HCT116 (cell line): ENCODE data around the gene STK31. TPM values are rescaled to one million over a fixed set of nuclear protein-coding genes. Genes with fewer than 3 reads are reported as not detected.
"Not testable (repeated sequence)": the region's sequence is repeated elsewhere in the genome, so short reads cannot be mapped to it uniquely, and the experiment has no call there.

Source experiments
- ATAC-seq: fragments of 200-7000 bp; cut with Tn5 transposase; 2 replicates; pipeline ENCODE4 v1.9.1; 2020; ENCODE audit warnings: mild to moderate bottlenecking, moderate library complexity
- BruUV-seq: library from RNA; stranded (reverse); fragments of 400-500 nt; replicated peaks from 2 replicates; lab custom pipeline; 2021; lab: Mats Ljungman, UMichigan
- CTCF ChIA-PET: fragments of 300-600 bp; sonication (Branson Sonifier 250); formaldehyde crosslinking; loops from one replicate; lab custom pipeline; 2021; ENCODE audit warnings: antibody characterized with exemption; lab: Charles Lee
- POLR2A ChIA-PET: fragments of 300-600, 350-600 bp; sonication (Branson Sonifier 250); formaldehyde crosslinking; loops from one replicate; lab custom pipeline; 2021; ENCODE audit warnings: antibody characterized with exemption; lab: Charles Lee
- RAD21 ChIA-PET, 2 experiments: fragments of 300-600 bp; sonication (Branson Sonifier 250); formaldehyde crosslinking; loops; one replicate each; lab custom pipeline; 2023; ENCODE audit warnings: low total read pairs in 2 of 2; ENCODE audit not compliant: uncharacterized antibody in 2 of 2, unreplicated experiment in 2 of 2, low non-redundant PET in 1 of 2; lab: Charles Lee
- DNase-seq: peaks from one replicate; pipeline ENCODE4 v3.0.0-alpha.2; 2010; ENCODE audit warnings: low read depth, low spot score
- H2AFZ ChIP-seq: fragments of 200-600 bp; shearing (Covaris generic), sonication (generic); 2 replicates; pipeline ENCODE4 v1.6.1; 2017; ENCODE audit warnings: low read depth, mixed run types, mixed read lengths, antibody characterized with exemption, low read length; ENCODE audit not compliant: poor library complexity, severe bottlenecking
- H3K27ac ChIP-seq: 2 replicates; pipeline ENCODE4 v1.5.1; 2012; ENCODE audit warnings: low read depth, low read length
- H3K27me3 ChIP-seq: fragments of 200-600 bp; sonication (generic); 2 replicates; pipeline ENCODE4 v1.6.1; 2016; ENCODE audit warnings: mixed run types, low read length, mixed read lengths; ENCODE audit not compliant: insufficient read depth
- H3K36me3 ChIP-seq, 2 experiments: fragments of 200-500 bp in 1 of 2; fragments of 200-600 bp in 1 of 2; sonication (Bioruptor generic) in 1 of 2; sonication (generic) in 1 of 2; 2 replicates each; pipeline versions ENCODE4 v1.5.1 to v1.6.1; 2014 to 2016; ENCODE audit warnings: low read length in 2 of 2, inconsistent platforms in 1 of 2, mixed read lengths in 1 of 2, mixed run types in 1 of 2; ENCODE audit not compliant: insufficient read depth in 2 of 2, control insufficient read depth in 1 of 2
- H3K4me1 ChIP-seq, 2 experiments: fragments of 200-600 bp in 1 of 2; sonication (generic) in 1 of 2; 2 replicates each; pipeline versions ENCODE4 v1.5.1 to v1.6.1; 2012 to 2017; ENCODE audit warnings: low read length in 2 of 2, inconsistent platforms in 1 of 2, mild to moderate bottlenecking in 1 of 2, mixed read lengths in 1 of 2, mixed run types in 1 of 2, moderate library complexity in 1 of 2; ENCODE audit not compliant: insufficient read depth in 2 of 2, control insufficient read depth in 1 of 2
- H3K4me2 ChIP-seq: fragments of 200-600 bp; sonication (generic); 2 replicates; pipeline ENCODE4 v1.6.1; 2017; ENCODE audit warnings: mixed run types, low read length, mixed read lengths
- H3K4me3 ChIP-seq, 2 experiments: fragments of 200-600 bp in 1 of 2; sonication (generic) in 1 of 2; replicated peaks in 1 of 2; 2 replicates each; pipeline ENCODE4 v1.5.1; 2011 to 2016; ENCODE audit warnings: low read length in 2 of 2, control low read depth in 1 of 2, low read depth in 1 of 2, mild to moderate bottlenecking in 1 of 2, mixed read lengths in 1 of 2, mixed run types in 1 of 2
- H3K79me2 ChIP-seq: fragments of 200-600 bp; sonication (generic); 2 replicates; pipeline ENCODE4 v1.6.1; 2017; ENCODE audit warnings: mild to moderate bottlenecking, mixed run types, low read length, moderate library complexity, mixed read lengths; ENCODE audit not compliant: insufficient read depth
- H3K9ac ChIP-seq: fragments of 200-600 bp; sonication (generic); 2 replicates; pipeline ENCODE4 v1.6.1; 2016; ENCODE audit warnings: low read length, mixed read lengths
- H3K9me2 ChIP-seq: fragments of 200-600 bp; sonication (generic), shearing (Covaris generic); 2 replicates; pipeline ENCODE4 v1.6.1; 2017; ENCODE audit warnings: mixed run types, mild to moderate bottlenecking, moderate library complexity; ENCODE audit not compliant: insufficient read depth
- H3K9me3 ChIP-seq, 2 experiments: fragments of 200-500 bp in 1 of 2; fragments of 200-600 bp in 1 of 2; sonication (Bioruptor generic) in 1 of 2; sonication (generic) in 1 of 2; 2 replicates each; pipeline ENCODE4 v1.6.1; 2014 to 2017; ENCODE audit warnings: low read length in 2 of 2, mixed read lengths in 2 of 2, inconsistent platforms in 1 of 2, low read depth in 1 of 2, mild to moderate bottlenecking in 1 of 2, mixed run types in 1 of 2, moderate library complexity in 1 of 2; ENCODE audit not compliant: control insufficient read depth in 1 of 2, insufficient read depth in 1 of 2
- H4K20me1 ChIP-seq: fragments of 200-600 bp; sonication (generic), shearing (Covaris generic); 2 replicates; pipeline ENCODE4 v1.6.1; 2017; ENCODE audit warnings: mixed run types, mild to moderate bottlenecking, moderate library complexity; ENCODE audit not compliant: insufficient read depth
- POLR2A ChIP-seq: IDR thresholded peaks from 2 replicates; pipeline ENCODE4 v1.7.0; 2011; ENCODE audit warnings: borderline replicate concordance; ENCODE audit not compliant: insufficient read depth, insufficient read length; ENCODE audit errors: extremely low read depth
- intact Hi-C: fragments of 100-400 bp; cut with micrococcal nuclease; formaldehyde crosslinking; loops from 2 replicates; pipeline ENCODE4 v1.10.0; 2022
- total RNA-seq: library from RNA; stranded (reverse); gene quantifications from one replicate; pipeline ENCODE4 v1.2.1, GENCODE V29; 2021; ENCODE audit not compliant: unreplicated experiment

The STK31 gene
- total RNA-seq, 1 experiment from 2014 or later, result not detected

DNA sequence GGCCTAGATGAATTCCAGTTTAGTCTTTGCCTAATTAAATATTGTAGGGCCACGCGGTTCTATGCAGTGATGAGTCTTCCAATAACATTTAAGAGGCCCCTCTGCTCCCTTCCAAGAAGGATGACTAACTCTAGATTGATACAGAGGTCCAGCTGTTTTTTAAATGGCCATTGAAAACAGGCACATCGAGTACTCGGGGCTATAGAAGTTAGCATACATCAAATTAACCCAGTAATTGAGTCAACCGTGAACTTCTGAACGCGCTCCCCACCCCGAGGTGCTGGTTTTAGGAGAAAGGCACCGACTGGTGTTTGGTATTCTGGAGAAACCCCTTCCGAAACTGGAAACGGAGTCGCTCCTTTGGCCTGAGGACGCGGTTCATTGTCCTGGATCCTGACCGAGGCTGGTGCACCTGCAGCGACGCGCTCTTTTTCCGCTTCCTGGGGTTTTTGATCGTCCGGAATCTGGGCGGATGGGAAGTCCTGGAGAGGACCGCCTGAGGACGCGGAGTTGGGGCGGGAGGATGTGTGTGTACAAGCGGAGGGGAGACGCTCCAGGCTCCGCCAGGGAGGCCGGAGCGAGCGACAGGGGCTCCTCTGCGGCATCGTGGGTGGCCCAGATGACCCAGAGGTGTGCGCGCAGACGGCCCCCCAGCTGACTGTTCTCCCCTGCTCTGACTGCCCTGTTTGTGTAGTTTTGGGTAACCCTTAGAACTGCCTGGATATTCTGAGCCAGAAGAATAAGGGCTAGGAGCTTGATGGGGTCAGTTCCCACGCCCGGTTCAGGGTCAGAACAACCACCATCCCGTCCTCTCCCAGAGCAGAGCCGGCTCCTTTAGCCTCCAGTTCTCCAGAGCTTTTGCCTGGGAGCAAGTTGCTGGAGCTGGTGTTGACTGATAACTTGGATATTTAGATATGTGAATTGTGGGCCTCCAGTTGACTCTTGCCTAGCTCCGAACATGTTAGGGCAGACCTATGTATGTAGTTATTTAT lies 29.3 kb upstream of the STK31 start:
- no peak for TF ChIP-seq POLR2A
- H3K36me3 ChIP-seq, result no peaks in the 10 kb centered on the region
- no TSS peak for BruUV-seq
- RAD21 ChIA-PET, result interaction anchor here in 1 of 2 experiments (0.6 kb wide), 1 partner anchor 418 kb away, joined by 9 read pairs; no protein-coding TSS in a partner anchor
- POLR2A ChIA-PET, result no interaction called here
- peak overlapping the region; percentile 13 for H2AFZ ChIP-seq
- ATAC-seq (peak; percentile 55), DNase-seq (no peak)
- no peaks in the 10 kb centered on the region for H3K27me3 ChIP-seq
- intact Hi-C loops, result no loop called here
- peak overlapping the region; percentile 64 for H3K4me2 ChIP-seq
- no peak overlapping the region for H3K27ac ChIP-seq
- H3K9me3 ChIP-seq, result no peaks in the 10 kb centered on the region
- H3K4me3 ChIP-seq, result peak overlapping the region; percentile 36 to 41
- CTCF ChIA-PET, result interaction anchor here (4.2 kb wide), 1 partner anchor 16 kb away, joined by 18 read pairs; no protein-coding TSS in a partner anchor
- no peaks in the 10 kb centered on the region for H4K20me1 ChIP-seq
- no peaks in the 10 kb centered on the region for H3K79me2 ChIP-seq
- H3K9ac ChIP-seq, result no peak overlapping the region
- peaks cover 0 to 9% of the 10 kb centered on the region in 2 experiments; a peak in 1 of 4 replicates for H3K4me1 ChIP-seq
- H3K9me2 ChIP-seq, result no peaks in the 10 kb centered on the region

DNA sequence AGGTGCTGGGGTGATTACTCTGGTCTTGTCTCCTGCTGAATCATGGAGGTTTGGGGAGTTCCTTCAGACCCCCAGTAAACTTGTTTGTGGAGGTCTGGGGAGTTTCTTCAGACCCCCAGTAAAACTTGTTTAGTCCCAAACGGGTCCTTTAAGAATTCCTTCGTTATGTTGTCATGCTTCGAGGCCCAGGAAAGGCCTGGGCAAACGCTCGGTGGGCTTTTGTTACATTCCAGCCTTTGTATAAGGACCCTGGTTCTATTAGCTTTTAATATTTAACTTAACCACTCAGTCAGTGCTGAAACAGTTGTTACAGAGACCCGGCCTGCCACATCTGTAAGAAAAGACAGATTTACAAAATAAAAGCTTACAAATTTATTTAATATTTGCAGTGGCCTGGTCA lies 26.0 kb upstream of the STK31 start:
- H3K9me2 ChIP-seq, ATAC-seq, H3K27ac ChIP-seq, intact Hi-C loops, H3K9ac ChIP-seq, BruUV-seq, H3K4me1 ChIP-seq, POLR2A ChIA-PET, H3K36me3 ChIP-seq, H4K20me1 ChIP-seq, RAD21 ChIA-PET, H2AFZ ChIP-seq, H3K79me2 ChIP-seq, H3K9me3 ChIP-seq, DNase-seq, H3K4me2 ChIP-seq, H3K4me3 ChIP-seq, H3K27me3 ChIP-seq: not testable (repeated sequence)
- CTCF ChIA-PET, result interaction anchor here (4.2 kb wide), 1 partner anchor 12 kb away, joined by 18 read pairs; no protein-coding TSS in a partner anchor
